Fibroblast of upper back skin (primary cell): ENCODE results near the gene HMOX1.
"Not testable (repeated sequence)": the region's sequence is repeated elsewhere in the genome, so short reads cannot be mapped to it uniquely, and the experiment has no call there.

Experiments
- DNase-seq: peaks from one replicate; pipeline ENCODE4 v3.0.0-alpha.2; 2013

Gene HMOX1

DNA sequence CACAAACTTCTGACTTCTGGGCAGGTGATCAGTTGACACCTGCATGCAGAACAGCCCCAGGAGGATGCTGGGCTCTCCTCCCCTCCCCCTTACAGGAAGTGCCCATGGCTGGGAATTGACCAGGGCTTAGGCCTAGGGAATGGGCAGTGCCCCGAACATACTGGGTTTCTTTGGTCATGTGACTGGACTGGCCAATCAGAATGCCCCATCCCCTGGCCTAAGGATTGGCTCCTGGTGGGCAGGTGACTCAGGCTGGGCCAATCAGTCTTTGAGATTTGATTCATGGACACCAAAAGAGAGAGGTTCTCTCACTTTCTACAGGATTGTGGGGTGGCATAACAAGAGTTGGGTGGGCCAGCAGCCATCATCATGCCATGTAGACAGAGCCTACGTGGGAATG lies 56.2 kb downstream of the HMOX1 start:
- DNase-seq = no peak

DNA sequence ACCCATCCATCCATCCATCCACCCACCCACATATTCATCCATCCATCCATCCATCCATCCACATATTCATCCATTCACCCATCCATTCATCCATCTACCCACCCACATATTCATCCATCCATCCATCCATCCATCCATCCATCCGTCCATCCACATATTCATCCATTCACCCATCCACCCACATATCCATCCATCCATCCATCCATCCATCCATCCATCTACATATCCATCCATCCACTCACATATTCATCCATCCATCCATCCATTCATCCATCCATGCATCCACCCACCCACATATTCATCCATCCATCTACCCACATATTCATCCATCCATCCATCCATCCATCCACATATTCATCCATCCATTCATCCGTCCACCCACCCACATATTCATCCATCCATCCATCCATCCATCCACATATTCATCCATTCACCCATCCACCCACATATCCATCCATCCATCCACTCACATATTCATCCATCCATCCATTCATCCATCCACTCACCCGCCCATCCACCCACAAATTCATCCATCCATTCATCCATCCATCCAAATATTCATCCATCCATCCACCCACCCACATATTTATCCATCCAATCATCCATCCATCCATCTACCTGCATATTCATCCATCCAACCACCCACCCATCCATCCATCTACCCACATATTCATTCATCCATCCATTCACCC lies 57.9 kb downstream of the HMOX1 start:
- not testable (repeated sequence) for DNase-seq

DNA sequence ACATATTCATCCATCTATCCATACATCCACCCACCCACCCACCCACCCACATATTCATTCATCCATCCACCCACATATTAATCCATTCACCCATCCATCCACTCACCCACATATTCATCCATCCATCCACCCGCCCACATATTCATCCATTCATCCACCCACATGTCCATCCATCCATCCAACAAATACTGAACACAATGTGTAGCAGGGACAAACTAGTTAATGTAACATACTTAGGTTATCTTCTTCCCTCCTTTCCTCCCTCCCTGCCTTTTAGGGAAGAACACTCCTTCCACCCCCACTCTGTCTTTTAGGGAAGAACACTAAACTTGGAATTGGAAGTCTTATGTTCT lies 58.4 kb downstream of the HMOX1 start:
- no peak for DNase-seq

DNA sequence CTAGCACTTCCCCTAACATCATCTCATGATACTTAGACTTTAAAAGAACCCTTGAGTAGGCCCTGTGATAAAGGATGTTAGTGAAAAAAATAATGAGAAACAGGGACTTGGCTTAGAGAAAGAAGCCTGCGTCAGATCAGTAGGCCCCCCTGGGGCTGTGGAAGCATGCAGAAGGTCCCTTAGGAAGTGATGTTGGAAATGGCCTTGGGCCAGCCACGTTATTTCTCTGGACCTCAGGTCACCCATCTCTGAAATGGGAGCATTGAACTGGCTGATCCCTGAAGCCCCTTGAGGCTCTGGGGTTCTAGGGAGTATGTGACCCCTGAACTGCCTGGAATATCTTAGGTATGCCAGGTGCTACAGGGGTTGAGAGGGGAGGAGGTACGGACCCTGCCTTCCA lies 59.2 kb downstream of the HMOX1 start:
- no peak for DNase-seq

DNA sequence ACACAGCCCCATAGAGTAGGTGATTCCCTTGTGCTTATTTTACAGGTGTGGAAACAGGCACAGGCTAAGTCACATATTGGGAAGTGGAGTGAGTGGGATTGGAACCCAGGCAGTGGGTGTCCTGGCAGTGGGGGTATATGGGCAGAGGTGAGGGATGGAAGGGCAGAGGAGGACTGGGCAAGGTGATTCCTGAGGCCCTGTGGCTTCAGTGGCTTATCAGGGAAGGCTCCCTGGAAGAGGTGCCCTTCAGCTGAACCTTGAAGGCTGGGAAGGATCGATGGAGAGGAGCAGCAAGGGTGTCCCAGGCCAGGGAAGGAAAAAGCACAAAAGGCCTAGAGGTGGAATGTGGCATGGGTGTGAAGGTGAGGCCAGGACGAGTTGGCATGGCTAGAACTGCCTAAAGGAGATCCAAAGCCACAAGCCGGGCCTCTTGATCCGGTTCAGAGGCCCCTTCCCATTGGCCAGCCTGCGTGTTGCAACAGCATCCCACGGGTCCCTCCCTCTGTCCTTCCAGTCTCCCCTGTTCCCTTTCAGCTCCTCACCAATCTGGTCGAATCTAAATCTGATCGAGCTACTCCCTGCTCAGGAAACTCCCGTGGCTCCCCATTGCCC lies 60.7 kb downstream of the HMOX1 start:
- DNase-seq = no peak

DNA sequence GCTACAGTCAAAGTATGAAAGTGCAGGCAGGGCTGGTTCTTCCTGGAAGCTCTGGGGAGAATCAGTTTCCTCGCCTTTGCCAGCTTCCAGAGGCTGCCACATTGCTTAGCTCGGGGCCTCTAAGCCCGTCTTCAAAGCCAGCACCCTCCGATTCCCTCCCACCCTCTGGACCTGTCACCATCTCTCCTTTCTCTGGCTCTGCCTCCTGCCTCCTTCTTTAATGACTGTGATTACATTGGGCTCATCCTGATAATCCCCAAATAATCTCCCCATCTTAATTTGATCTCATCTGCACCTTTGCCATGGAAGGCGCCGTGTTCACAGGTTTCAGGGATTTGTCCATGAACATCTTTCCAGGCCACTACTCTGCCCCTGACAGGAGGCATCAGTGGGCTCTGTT lies 61.6 kb downstream of the HMOX1 start:
- DNase-seq = no peak

DNA sequence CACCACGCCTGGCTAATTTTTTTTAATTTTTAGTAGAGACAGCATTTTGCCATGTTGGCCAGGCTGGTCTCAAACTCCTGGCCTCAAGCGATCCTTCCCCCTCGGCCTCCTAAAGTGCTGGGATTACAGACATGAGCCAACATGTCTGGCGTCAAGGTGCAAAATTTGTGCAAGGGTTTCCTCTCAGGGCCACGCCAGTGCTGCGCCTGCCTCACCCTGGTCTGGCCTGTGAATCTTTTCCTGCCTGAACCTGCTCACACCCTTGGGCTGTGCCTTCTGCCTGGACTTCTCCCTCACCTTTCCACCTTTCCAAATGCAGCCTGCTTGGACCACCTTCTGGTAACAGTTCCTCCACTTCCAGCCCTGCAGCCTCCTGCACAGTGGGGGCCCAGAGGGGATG lies 62.4 kb downstream of the HMOX1 start:
- DNase-seq = no peak
